Body of pancreas (tissue), 4 donors: Measurements from ENCODE around the gene DACH1. TPM values are rescaled to one million over a fixed set of nuclear protein-coding genes. Genes with fewer than 3 reads are reported as not detected.

Experiments
- ATAC-seq: fragments of 150-250 bp; one replicate; pipeline ENCODE4 v1.9.1; 2016
- DNase-seq, 4 donors: peaks; one replicate each; pipeline ENCODE4 v3.0.0-alpha.2; 2019
- H3K27ac ChIP-seq, 4 donors: fragments of 200-600 bp; sonication (generic); 1 replicate in 3 of 4; 2 replicates in 1 of 4; pipeline versions ENCODE4 v1.5.1 to v1.6.1; 2016 to 2019; ENCODE audit warnings: mild to moderate bottlenecking in 1 of 4, mixed read lengths in 1 of 4, moderate library complexity in 1 of 4
- H3K27me3 ChIP-seq, 2 donors: fragments of 200-600 bp; sonication (generic); one replicate each; pipeline ENCODE4 v1.6.0; 2016; ENCODE audit warnings: mild to moderate bottlenecking in 1 of 2
- H3K36me3 ChIP-seq, 2 donors: fragments of 200-600 bp; sonication (generic); replicated peaks in 1 of 2; 2 replicates each; pipeline ENCODE4 v1.5.1; 2016; ENCODE audit warnings: low read depth in 2 of 2; ENCODE audit not compliant: insufficient read depth in 1 of 2
- H3K4me1 ChIP-seq: fragments of 200-600 bp; sonication (generic); one replicate; pipeline ENCODE4 v1.6.0; 2016
- H3K4me3 ChIP-seq, 2 donors: fragments of 200-600 bp; sonication (generic); 1 replicate in 1 of 2; 2 replicates in 1 of 2; pipeline ENCODE4 v1.5.1; 2016 to 2019
- H3K9me3 ChIP-seq, 3 donors: fragments of 200-600 bp; sonication (generic); 1 replicate in 2 of 3; 2 replicates in 1 of 3; pipeline ENCODE4 v1.5.1; 2016
- CTCF ChIP-seq, 7 experiments: fragments of 450-650 bp in 4 of 7; fragments of 200-600 bp in 3 of 7; sonication (generic) in 3 of 7; IDR thresholded peaks; one replicate each; pipeline ENCODE4 v1.5.1; 2016 to 2019; ENCODE audit warnings: antibody characterized with exemption in 7 of 7
- POLR2A ChIP-seq, 3 donors: fragments of 450-650 bp; IDR thresholded peaks; one replicate each; pipeline ENCODE4 v1.6.1; 2016; ENCODE audit warnings: antibody characterized with exemption in 3 of 3, mild to moderate bottlenecking in 2 of 3
- WGBS, 2 donors: methylation state at CpG; one replicate each; pipeline ENCODE4 v1.1.5; 2017; 5-methylcytosine and 5-hydroxymethylcytosine counted together
- intact Hi-C: fragments of 100-400 bp; cut with DNase I; formaldehyde crosslinking; loops from one replicate; pipeline ENCODE4 v1.15.1; 2023
- total RNA-seq, 2 donors: library from RNA; depleted of rRNA; stranded (reverse); fragments of >200 nt; gene quantifications; one replicate each; pipeline ENCODE4 v1.1.0, GENCODE V29; 2016

The DACH1 gene
- total RNA-seq, 2 donors from 2014 or later: 2.9 to 3.3 TPM

DNA sequence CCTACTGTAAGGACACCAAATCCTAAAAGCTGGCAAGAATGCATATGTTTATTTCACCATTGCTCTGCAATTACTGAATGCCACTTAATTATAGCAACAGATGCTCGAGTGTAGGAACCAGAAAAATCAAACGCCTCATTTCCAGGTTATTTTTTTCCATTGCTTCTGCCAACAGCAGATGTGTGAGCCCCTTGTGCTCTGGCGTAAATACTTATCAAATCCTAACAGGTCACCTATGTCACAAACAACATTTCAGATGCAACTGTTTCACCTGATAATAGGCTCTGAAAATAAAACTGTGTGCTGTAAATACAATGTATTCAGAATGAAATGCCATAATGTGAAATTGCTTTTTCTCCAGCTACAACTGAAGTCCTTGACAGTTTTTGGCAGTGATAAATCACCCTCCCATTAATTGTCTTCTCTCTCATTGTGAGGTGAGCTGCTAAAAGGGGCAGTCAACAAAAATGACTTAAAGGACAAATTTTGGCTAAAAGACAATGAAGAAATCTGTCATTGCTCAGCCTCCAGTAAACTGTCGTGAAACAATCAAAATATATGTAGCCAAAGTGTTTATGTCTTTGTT, 344.0 kb downstream of the DACH1 start:
- WGBS, 2 donors: 60 to 66% methylated on average over 4 of the region's 4 CpGs
- H3K4me3 ChIP-seq: no peak overlapping the region
- no peak overlapping the region for H3K27ac ChIP-seq
- H3K36me3 ChIP-seq: no peaks in the 10 kb centered on the region
- DNase-seq (no peak), ATAC-seq (no peak)
- TF ChIP-seq POLR2A (IDR thresholded peaks at IDR 0.05) (no peak), CTCF (IDR thresholded peaks at IDR 0.05) (no peak)
- intact Hi-C loops: no loop called here
- H3K4me1 ChIP-seq: peaks cover 4% of the 10 kb centered on the region
- H3K27me3 ChIP-seq: no peaks in the 10 kb centered on the region
- H3K9me3 ChIP-seq: no peaks in the 10 kb centered on the region

DNA sequence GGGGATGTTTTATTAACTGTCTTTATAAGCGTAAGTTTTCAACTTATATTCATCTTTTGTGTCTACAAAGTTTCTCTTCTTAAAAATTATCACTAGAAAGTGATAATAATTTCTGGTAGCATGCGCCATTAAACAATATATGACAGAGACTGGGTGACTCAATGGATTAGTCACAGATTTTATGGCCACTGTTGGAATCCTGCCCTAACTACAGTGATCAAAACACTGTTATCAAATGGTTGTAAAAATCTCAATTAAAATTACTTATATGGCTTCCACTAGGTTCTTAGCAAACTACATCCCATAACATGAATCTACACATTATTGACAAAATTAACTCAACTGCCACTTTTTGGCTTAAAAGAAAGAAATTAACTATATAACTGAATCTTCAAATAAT, 350.0 kb downstream of the DACH1 start:
- DNase-seq (no peak), ATAC-seq (no peak)
- Histone ChIP-seq H3K4me3 (no peak overlapping the region), H3K36me3 (no peaks in the 10 kb centered on the region), H3K27me3 (no peaks in the 10 kb centered on the region), H3K27ac (no peak overlapping the region), H3K4me1 (peaks cover 4% of the 10 kb centered on the region), H3K9me3 (no peaks in the 10 kb centered on the region)
- WGBS, 2 donors: 77 to 87% methylated on average over 2 of the region's 2 CpGs
- intact Hi-C loops: no loop called here
- TF ChIP-seq CTCF (IDR thresholded peaks at IDR 0.05) (no peak), POLR2A (IDR thresholded peaks at IDR 0.05) (no peak)

- no peak for TF ChIP-seq CTCF (IDR thresholded peaks at IDR 0.05)
- TF ChIP-seq POLR2A (IDR thresholded peaks at IDR 0.05): no peak
- Histone ChIP-seq H3K27me3 (no peaks in the 10 kb centered on the region), H3K27ac (no peak overlapping the region), H3K4me1 (peaks cover 4% of the 10 kb centered on the region), H3K36me3 (no peaks in the 10 kb centered on the region), H3K9me3 (no peaks in the 10 kb centered on the region), H3K4me3 (no peak overlapping the region)
- no peak for ATAC-seq
- intact Hi-C loops: no loop called here
- 79 to 89% methylated on average over 3 of the region's 3 CpGs for WGBS, 2 donors
- no peak for DNase-seq
Observed at GRCh38 chr13:71516521-71516920, 350.5 kb downstream of the DACH1 start.

DNA sequence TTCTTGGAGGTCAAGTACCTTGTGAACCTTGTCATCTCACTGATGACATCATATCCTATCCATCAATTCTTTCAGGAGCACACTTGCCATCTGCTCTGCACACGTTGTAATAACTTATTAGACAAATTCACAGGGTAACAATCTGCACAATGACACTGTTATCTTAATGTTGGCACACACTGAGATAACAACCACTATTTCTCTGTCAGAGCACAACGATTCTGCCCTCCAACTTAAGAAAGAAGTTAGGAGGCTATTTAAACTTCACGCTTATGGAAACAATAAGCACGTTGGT, 351.3 kb downstream of the DACH1 start:
- no peak overlapping the region for H3K27ac ChIP-seq
- TF ChIP-seq CTCF (IDR thresholded peaks at IDR 0.05): no peak
- TF ChIP-seq POLR2A (IDR thresholded peaks at IDR 0.05): no peak
- DNase-seq (no peak), ATAC-seq (no peak)
- no peaks in the 10 kb centered on the region for H3K36me3 ChIP-seq
- H3K4me3 ChIP-seq: no peak overlapping the region
- H3K27me3 ChIP-seq: no peaks in the 10 kb centered on the region
- intact Hi-C loops: no loop called here
- peaks cover 2% of the 10 kb centered on the region for H3K4me1 ChIP-seq
- 26 to 31% methylated on average over 4 of the region's 4 CpGs for WGBS, 2 donors
- no peaks in the 10 kb centered on the region for H3K9me3 ChIP-seq

- DNase-seq (no peak), ATAC-seq (no peak)
- Histone ChIP-seq H3K27me3 (no peaks in the 10 kb centered on the region), H3K36me3 (no peaks in the 10 kb centered on the region), H3K27ac (no peak overlapping the region), H3K4me3 (no peak overlapping the region), H3K4me1 (no peaks in the 10 kb centered on the region), H3K9me3 (no peaks in the 10 kb centered on the region)
- 53 to 63% methylated on average over 3 of the region's 3 CpGs for WGBS, 2 donors
- TF ChIP-seq POLR2A (IDR thresholded peaks at IDR 0.05) (no peak), CTCF (IDR thresholded peaks at IDR 0.05) (no peak)
- intact Hi-C loops: no loop called here
Observed at GRCh38 chr13:71514900-71515743, 351.9 kb downstream of the DACH1 start.
